GM19099 (cell line): ENCODE results near the gene ZBTB22.

Source experiments
- POLR2A ChIP-seq: IDR thresholded peaks from 3 replicates; pipeline ENCODE4 v1.6.1; 2011; ENCODE audit warnings: low read depth; ENCODE audit not compliant: insufficient read length; ENCODE audit errors: extremely low read depth

Gene ZBTB22

GRCh38 chr6:33288141-33288920, 29.2 kb downstream of the ZBTB22 start:
- no peak for TF ChIP-seq POLR2A

DNA sequence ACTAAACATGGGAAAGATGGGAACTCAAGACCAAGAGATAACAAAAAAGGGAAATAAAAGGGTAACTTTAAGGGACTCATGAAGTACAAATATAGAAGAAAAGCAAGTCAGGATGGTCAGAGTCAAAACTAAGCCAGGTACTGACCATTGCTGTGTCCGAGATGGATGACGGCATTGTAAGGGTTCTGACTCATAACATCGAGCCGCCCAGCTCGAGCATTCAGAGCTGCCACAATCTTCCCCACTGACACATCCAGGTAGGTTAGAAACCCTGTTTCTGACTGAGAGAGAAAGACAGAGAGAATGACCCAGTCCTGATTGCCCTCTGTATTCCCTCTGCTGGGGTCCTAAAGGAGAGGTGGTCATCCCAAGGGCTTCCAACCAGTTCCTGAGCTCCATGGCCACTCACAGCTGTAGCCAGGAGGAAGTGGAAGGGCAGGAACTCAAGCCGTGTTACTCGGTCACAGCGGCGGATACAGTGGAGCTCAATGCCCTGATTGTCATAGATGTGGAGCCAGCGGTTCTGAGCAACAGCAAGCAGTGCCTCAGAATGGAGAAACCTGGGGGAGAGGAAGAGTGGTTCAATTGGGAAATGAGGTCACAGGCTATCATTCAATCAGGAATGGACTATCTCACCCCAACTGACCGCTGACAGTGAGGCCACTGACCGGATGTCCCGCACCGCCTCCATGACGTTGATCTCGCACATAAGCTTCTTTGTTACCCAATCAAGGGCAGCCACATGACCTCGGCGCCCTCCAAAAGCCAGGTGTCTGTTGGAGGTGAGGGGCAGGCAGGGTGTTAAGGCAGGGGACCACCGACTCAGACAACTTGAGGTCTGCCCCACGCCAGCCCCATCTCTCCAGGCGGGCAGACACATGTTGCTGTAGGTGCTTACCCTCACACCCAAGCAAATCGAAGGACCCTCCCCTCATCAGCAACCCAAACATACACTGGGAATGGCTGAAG, 30.3 kb downstream of the ZBTB22 start:
- TF ChIP-seq POLR2A: no peak

GRCh38 chr6:33280539-33280938, 37.0 kb downstream of the ZBTB22 start:
- no peak for TF ChIP-seq POLR2A

DNA sequence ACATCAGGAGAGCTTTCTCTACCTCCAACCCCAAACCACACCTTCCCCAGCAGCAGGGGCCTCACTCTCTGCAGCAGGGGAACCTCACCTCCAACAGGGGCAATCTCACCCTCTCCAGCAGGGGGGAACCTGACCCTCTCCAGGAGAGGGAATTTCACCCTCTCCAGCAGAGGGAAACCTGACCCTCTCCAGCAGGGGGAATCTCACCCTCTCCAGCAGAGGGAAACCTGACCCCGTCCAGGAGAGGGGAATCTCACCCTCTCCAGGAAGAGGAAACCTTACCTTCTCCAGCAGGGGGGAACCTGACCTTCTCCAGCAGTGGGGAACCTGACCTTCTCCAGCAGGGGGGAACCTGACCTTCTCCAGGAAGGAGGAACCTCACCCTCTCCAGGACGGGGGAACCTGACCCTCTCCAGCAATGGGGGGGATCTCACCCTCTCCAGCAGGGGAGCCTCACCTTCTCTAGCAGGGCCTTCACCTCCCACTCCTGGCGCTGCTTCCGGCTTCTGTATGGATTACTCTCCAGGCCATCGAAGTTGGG, 37.5 kb downstream of the ZBTB22 start:
- TF ChIP-seq POLR2A: no peak

DNA sequence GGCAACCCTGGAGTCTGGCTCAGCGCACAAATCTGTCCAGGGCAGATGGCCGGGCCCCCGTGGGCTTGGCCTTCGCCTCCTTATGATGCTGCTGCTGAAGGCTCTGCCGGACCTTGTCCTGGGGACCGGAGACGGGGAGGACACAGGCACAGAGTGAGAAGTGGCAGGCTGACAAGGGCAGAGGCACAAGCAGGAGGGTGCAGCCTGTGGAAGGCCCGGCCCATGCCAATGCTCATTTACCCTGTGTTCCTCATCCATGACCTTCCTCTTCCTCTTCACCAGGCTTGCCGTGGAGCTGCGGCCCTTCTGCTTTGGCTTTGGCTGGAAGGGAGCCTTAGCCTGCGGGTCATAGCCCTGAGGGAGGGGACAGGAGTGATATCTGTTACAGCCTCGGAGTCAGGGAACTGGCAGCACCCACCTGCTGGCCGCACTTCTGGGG, 38.3 kb downstream of the ZBTB22 start:
- no peak for TF ChIP-seq POLR2A

GRCh38 chr6:33278810-33279209, 38.7 kb downstream of the ZBTB22 start:
- TF ChIP-seq POLR2A: no peak

DNA sequence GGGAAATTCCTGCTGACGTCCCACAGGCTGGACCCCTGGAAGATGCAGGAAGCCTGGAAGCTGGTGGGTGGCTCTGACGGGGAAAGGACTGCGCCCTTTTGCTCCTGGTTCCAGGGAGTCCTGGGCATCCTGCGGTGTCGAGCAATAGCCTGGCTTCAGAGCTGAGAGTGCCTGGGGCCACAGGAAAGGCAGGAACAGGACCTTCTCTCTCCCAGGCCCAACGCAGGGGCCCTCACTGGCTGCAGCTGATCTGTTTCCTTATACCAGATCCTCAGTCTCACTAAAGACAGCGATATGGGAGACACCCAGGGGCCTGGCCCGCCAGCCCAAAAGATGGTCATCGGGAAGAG, 39.2 kb downstream of the ZBTB22 start:
- TF ChIP-seq POLR2A: no peak

DNA sequence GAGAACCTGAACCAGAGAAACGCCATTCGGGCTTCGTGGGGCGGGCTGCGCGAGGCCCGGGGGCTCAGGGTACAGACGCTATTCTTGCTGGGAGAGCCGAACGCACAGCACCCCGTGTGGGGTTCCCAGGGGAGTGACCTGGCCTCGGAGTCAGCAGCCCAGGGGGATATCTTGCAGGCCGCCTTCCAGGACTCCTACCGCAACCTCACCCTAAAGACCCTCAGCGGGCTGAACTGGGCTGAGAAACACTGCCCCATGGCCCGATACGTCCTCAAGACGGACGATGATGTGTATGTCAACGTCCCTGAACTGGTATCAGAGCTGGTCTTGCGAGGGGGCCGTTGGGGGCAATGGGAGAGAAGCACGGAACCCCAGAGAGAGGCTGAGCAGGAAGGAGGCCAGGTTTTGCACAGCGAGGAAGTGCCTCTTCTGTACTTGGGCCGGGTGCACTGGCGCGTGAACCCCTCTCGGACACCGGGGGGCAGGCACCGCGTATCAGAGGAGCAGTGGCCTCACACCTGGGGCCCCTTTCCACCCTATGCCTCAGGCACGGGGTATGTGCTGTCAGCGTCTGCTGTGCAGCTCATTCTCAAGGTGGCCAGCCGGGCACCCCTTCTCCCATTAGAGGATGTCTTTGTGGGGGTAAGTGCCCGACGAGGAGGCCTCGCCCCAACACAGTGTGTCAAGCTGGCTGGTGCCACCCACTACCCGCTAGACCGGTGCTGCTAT, 39.7 kb downstream of the ZBTB22 start:
- no peak for TF ChIP-seq POLR2A

DNA sequence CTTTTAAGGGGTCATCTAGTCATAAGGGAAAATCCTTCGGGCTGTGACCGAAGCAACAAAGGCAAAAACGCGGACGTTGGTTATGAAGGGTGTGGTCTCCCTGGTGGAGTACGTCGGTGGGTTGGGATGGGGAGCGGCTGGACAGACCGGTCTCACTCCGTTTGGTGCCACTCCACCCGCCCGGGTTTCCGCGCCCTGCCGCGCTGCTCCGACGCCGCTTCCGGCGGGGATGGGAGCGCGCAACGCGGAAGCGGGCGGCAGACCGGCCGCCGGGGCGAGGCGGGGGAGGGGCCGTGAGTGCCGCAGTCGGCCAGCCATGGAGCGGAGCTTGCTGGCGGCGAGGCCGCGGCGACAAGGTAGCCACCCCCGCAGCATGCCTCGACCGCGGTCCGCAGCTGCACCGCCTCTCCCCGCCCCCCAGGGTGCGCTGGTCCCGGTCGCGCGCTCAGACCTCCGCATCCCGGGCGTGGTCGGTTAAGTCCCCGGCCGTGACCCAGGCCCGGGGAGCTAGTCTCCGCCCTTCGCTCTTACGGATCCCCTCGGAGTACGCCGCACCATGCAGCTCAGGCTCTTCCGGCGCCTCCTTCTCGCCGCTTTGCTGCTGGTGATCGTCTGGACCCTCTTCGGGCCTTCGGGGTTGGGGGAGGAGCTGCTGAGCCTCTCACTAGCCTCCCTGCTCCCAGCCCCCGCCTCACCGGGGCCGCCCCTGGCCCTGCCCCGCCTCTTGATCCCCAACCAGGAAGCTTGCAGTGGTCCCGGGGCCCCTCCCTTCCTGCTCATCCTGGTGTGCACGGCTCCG, 40.5 kb downstream of the ZBTB22 start, which contains the start of gene B3GALT4:
B3GALT4 (plus strand) TSS at position 260 of the 799 bp plus-strand sequence; CDS start at position 557, 297 bp downstream.
- peak; percentile 86 for TF ChIP-seq POLR2A

- no peak for TF ChIP-seq POLR2A
These were observed 41.0 kb downstream of the ZBTB22 start for GRCh38 chr6:33276581-33276863.

- TF ChIP-seq POLR2A: peak; percentile 36
These were observed 41.6 kb downstream of the ZBTB22 start for GRCh38 chr6:33275795-33276580.

DNA sequence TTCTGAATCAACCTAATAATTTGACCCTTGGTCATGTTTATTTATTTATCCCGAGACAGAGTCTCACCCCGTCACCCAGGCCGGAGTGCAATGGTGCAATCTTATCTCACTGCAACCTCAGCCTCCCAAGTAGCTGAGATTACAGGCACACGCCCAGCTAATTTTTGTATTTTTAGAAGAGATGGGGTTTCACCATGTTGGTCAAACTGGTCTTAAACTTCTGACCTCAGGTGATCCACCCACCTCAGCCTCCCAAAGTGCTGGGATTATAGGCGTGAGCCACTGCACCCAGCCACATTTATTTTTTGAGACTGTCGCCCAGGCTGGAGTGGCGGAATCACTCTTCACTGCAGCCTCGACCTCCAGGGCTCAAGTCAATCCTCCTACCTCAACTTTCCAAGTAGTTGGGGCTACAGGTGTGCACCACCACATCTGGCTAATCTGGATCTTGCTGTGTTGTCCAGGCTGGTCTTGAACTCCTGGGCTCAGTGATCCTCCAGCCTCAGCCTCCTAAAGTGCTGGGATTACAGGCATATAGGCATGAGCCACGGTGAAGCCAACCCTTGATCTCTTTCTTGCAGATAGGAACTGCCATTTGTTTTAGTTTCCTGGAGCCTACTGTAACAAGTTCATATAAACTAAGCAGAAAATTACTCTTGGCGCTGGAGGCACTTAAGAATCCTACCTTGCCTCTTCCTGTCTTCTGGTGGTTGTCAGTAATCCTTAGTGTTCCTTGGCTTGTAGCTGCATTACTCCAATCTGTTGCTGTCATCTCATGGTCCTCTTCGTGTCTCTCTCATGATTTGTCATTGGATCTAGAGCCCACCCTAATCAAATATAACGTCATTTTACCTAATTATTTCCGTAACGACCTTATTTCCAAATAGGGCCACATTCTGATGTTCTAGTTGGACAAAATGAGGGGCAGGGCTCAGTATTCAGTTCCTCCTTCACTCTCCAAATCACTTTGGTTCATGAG, 43.3 kb downstream of the ZBTB22 start:
- no peak for TF ChIP-seq POLR2A
